Immature natural killer cell (primary cell): Measurements from ENCODE around the gene SCP2. TPM values are rescaled to one million over a fixed set of nuclear protein-coding genes. Genes with fewer than 3 reads are reported as not detected.

ENCODE experiments used
- DNase-seq, 3 donors: peaks; one replicate each; pipeline ENCODE4 v3.0.0; 2022; ENCODE audit warnings: mixed read lengths in 1 of 3
- H3K27ac Mint-ChIP-seq, 6 donors: one replicate each; pipeline ENCODE4 v1.8.0; 2020; ENCODE audit warnings: mixed read lengths in 6 of 6, mild to moderate bottlenecking in 5 of 6, inconsistent platforms in 4 of 6, moderate library complexity in 3 of 6
- H3K27me3 Mint-ChIP-seq, 3 donors: one replicate each; pipeline ENCODE4 v1.8.0; 2020 to 2021; ENCODE audit warnings: low read depth in 3 of 3, mild to moderate bottlenecking in 3 of 3, mixed read lengths in 3 of 3, moderate library complexity in 3 of 3, inconsistent platforms in 1 of 3
- H3K36me3 Mint-ChIP-seq, 3 donors: one replicate each; pipeline ENCODE4 v1.8.0; 2020; ENCODE audit warnings: mixed read lengths in 3 of 3, inconsistent platforms in 2 of 3, mild to moderate bottlenecking in 2 of 3
- H3K4me1 Mint-ChIP-seq, 2 donors: one replicate each; pipeline ENCODE4 v1.8.0; 2020; ENCODE audit warnings: inconsistent platforms in 2 of 2, mild to moderate bottlenecking in 2 of 2, mixed read lengths in 2 of 2, moderate library complexity in 1 of 2
- H3K4me3 Mint-ChIP-seq, 5 donors: one replicate each; pipeline ENCODE4 v1.8.0; 2020; ENCODE audit warnings: mild to moderate bottlenecking in 5 of 5, mixed read lengths in 5 of 5, inconsistent platforms in 3 of 5, moderate library complexity in 3 of 5
- H3K9me3 Mint-ChIP-seq, 6 donors: one replicate each; pipeline ENCODE4 v1.8.0; 2020; ENCODE audit warnings: mild to moderate bottlenecking in 6 of 6, mixed read lengths in 6 of 6, inconsistent platforms in 4 of 6, moderate library complexity in 3 of 6
- polyA plus RNA-seq, 3 donors: library from polyadenylated mRNA; unstranded; fragments of 300-500 nt; fragmentation: Illumina TruSeq; gene quantifications; one replicate each; pipeline ENCODE4 v1.2.3, GENCODE V29; 2021

The SCP2 gene
- polyA plus RNA-seq, 3 donors from 2014 or later: 257 to 343 (median 261) TPM

DNA sequence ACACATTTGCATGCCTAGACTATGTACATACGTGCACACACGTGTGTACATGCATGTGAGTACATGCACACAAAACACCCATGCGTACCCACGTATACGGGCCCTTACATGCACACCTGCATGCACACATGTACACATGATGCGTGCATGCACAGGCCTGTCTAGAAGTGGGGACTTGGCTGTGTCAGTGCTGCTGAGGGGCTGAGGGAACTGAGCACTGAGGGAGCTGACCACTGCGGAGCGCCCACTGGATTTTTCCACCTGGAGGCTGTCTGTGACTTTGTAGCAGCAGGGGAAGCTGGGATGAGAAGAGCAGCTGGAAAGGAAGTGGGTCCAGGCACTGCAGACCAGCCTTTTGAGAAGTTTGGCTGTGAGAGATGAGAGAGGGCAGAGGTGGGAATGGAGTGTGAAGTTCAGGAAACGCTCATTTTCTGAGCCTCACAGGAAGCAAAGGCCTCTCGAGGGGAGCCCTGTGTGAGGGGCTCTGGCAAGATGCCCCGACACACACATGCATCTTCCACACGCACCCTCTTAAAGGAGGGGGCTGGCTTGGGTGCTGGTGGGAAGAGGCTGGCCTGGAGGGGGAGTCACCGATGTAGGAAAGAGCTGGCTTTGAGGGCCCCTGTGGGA is 155.9 kb downstream of the SCP2 start:
- Mint-ChIP-seq H3K4me1 (peaks cover 22 to 29% of the 10 kb centered on the region in 2 donors), H3K4me3 (peak overlapping the region in 3 of 5 donors; percentile 7 to 47 (median 28)), H3K27me3 (peaks cover 3 to 8% (median 3%) of the 10 kb centered on the region in 3 donors)

DNA sequence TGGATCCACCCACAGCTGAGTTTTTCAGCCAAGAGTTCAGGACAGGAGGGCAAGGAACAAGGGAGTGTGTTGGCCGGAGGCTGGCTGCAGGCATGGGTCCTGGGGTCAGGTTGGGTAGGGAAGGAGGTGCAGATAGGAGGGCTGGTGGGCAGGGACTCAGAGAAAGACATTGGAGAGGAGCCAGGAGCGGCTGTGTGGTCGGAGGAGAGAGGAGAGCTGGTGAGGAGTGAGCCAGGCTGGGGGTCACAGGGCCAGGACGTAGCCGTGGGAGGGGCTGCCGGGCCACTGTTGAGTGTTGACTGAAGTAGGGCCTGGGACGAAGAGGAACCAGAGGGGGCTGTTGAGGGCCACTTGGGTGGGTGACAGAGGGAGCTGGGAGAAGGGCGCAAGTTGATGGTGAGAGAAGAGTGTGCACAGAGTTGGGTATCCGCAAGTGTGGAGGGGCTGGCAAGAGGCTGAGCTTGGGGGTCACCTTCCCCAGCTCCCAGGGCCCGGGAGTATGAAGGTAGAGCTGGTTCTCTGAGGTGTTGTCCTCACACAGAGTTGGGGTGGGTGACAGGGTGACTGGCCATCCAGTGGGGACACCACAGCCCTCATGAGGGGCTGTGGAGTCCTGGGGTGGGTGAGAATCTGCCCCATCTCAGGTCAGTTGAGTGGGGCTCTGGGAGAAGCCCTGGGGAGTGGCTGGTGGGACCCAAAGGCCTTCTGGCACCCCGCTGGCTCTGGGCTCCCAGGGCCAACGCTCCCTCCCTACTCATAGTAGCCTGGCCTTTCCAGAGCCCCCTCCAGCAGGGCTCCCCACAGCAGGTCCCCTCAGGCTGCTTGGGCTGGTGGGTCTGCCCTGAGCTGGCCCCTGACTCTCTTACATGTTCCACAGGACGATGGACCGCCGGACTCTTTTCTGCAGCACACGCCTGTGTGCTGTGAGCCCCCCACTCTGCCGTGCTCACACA is 156.8 kb downstream of the SCP2 start:
- H3K4me3 Mint-ChIP-seq: peak overlapping the region; percentile 28 to 76 (median 57)
- H3K27ac Mint-ChIP-seq: peak overlapping the region in 5 of 6 donors; percentile 52 to 90 (median 82)
- DNase-seq: no peak
- no peaks in the 10 kb centered on the region for H3K36me3 Mint-ChIP-seq
- peaks cover 22 to 33% of the 10 kb centered on the region in 2 donors for H3K4me1 Mint-ChIP-seq
- H3K9me3 Mint-ChIP-seq: no peaks in the 10 kb centered on the region
- peaks cover 3 to 8% (median 3%) of the 10 kb centered on the region in 3 donors for H3K27me3 Mint-ChIP-seq

More for the DNA sequence above, 155.9 kb downstream of the SCP2 start:
- no peaks in the 10 kb centered on the region for H3K9me3 Mint-ChIP-seq
- no peaks in the 10 kb centered on the region for H3K36me3 Mint-ChIP-seq
- peak overlapping the region in 4 of 6 donors; percentile 52 to 77 (median 61) for H3K27ac Mint-ChIP-seq
- DNase-seq: no peak

DNA sequence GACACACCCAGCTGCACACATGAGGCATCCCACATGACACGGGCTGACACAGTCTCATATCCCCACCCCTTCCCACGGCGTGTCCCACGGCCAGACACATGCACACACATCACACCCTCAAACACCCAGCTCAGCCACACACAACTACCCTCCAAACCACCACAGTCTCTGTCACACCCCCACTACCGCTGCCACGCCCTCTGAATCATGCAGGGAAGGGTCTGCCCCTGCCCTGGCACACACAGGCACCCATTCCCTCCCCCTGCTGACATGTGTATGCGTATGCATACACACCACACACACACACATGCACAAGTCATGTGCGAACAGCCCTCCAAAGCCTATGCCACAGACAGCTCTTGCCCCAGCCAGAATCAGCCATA is 157.5 kb downstream of the SCP2 start:
- Mint-ChIP-seq H3K4me1 (peaks cover 22 to 33% of the 10 kb centered on the region in 2 donors), H3K27ac (peak overlapping the region in 5 of 6 donors; percentile 2 to 90 (median 75)), H3K9me3 (no peaks in the 10 kb centered on the region), H3K27me3 (peaks cover 3 to 8% (median 3%) of the 10 kb centered on the region in 3 donors), H3K4me3 (peak overlapping the region; percentile 19 to 76 (median 57)), H3K36me3 (no peaks in the 10 kb centered on the region)
- peak; percentile 56 to 80 (median 61) for DNase-seq

DNA sequence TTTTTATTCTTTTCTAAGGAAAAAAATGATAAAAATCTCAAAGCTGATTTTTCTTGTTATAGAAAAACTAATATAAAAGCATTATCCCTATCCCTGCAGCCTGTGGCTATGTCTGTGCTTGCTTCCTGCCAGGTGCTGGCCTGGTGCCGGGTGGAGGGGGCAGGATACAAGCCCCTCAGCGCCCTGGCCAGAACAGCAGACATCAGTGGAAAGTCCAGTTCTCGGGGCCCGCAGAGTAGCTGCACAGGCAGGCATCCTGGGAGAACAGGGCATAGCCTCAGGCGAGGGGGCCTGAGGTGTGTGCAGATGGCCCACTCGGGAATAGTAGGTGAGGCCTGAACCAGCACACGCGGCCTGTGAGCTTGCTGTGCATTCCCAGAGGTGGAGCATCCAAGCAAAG is 158.3 kb downstream of the SCP2 start:
- Mint-ChIP-seq H3K9me3 (no peaks in the 10 kb centered on the region), H3K4me1 (peaks cover 22 to 33% of the 10 kb centered on the region in 2 donors), H3K27ac (peak overlapping the region in 1 of 6 donors; percentile 40), H3K36me3 (no peaks in the 10 kb centered on the region), H3K27me3 (peaks cover 3 to 8% (median 3%) of the 10 kb centered on the region in 3 donors), H3K4me3 (no peak overlapping the region)
- no peak for DNase-seq

DNA sequence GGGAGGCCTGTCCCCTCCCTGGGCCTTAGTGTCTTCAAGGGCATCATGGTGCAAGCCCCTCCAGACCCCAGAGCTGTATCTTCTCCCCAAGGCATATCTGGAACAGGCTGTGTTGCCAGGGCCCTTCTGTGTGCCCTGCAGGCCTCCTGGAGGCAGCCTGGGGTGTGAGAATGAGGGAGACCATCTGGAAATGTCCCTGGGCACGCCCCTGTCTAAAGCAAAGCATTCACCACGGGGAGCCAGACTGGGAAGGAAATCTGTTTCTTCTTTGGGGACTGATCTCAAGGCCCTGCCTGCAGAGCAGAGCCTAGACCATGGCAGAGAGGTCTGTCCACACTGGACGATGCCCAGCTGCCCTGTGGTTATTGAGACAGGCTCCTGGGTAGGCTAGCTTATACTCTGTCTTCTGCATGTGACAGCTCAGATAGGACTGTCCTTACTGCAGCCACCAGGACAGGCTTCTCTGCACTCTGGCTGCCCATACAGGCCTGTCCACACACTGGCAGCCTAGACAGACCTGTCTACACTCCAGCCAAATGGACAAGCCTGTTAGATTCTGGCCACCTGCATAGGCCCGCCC is 159.5 kb downstream of the SCP2 start:
- Mint-ChIP-seq H3K36me3 (no peaks in the 10 kb centered on the region), H3K27ac (peak overlapping the region in 2 of 6 donors; percentile 30 to 67), H3K27me3 (peaks cover 3 to 8% (median 3%) of the 10 kb centered on the region in 3 donors), H3K4me1 (peaks cover 22 to 36% of the 10 kb centered on the region in 2 donors), H3K4me3 (no peak overlapping the region), H3K9me3 (no peaks in the 10 kb centered on the region)
- no peak for DNase-seq

DNA sequence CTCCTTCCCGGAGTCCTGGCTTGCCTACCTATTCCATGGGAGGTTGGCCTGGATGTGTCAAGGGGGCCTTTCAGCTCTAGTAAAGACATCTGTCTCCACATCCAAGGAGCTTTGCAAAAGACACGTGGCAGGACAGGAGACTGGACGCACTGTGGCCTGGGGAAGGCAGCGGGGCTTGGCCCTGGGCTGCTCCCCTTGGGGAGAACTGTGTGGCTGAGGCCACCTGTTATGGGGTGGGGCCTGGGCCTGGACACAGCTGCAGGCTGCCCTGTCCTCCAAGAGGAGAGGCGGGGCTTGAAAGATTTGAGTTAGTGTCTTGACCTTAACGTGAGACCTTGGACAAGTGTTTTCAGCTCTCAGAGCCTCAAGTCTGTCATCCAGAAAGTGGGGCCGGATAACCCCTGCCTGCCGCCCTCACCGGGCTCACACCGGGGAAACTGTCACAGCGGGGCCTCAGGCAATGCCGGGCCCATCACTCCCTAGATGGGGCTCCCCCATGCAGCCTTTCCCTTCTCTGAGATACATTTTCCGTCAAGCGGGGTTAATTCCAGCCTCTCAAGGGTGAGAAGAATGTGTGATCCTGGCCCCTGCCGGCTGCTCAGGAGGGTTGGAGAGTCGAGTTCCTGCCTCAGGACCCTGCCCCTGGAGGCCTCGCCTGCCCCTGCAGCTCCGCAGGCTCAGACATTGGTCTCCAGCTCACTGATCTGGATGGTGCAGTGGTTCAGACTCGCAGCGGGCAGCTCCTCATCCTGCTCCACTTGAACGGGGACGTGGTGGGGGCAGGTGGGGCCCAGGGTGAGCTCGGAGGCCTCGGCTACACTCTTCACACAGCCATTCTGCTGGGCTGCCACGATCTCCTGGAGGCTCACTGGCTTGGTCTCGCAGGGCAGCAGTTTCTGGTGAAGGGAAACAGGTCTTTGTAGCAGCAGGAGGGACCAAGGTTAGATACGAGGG is 160.5 kb downstream of the SCP2 start:
- Mint-ChIP-seq H3K4me3 (peak overlapping the region in 2 of 5 donors; percentile 56 to 57), H3K4me1 (peaks cover 22 to 35% of the 10 kb centered on the region in 2 donors), H3K36me3 (no peaks in the 10 kb centered on the region), H3K27me3 (peaks cover 3 to 8% (median 3%) of the 10 kb centered on the region in 3 donors), H3K27ac (peak overlapping the region in 1 of 6 donors; percentile 18), H3K9me3 (no peaks in the 10 kb centered on the region)
- no peak for DNase-seq

DNA sequence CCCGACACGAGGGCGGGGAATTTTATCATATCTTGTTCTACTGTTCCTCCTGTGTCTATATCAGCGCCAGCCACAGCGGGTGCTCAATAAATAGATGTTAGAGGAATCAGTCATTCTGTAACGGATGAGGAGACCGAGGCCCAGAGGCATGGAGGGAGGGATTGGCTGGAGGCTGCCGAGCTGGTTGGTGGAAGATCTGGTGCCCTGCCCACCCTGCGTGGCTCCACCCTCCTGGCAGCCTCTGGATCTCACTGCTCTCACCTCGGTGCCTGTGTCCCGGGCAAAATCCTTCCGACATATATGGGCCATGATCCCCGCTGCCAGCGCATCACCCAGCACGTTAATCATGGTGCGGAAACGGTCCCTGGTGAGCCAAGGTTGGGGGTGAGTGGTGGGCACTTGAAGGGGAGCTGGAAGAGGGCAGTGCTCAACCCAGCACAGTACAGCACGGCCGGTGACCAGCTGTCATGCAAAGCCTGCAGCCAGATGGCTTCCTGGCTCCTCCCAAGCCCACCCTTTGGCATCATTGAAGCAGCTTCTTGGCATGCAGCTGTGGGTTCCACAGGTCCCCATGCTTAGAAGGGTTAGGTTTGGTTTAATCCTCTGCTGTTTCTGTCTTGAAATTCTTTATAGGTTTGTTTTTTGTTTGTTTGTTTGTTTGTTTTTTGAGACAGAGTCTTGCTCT is 161.7 kb downstream of the SCP2 start:
- no peak for DNase-seq
- Mint-ChIP-seq H3K27ac (peak overlapping the region in 4 of 6 donors; percentile 10 to 55 (median 29)), H3K36me3 (no peaks in the 10 kb centered on the region), H3K4me3 (peak overlapping the region in 3 of 5 donors; percentile 50 to 77 (median 57)), H3K9me3 (no peaks in the 10 kb centered on the region), H3K4me1 (peaks cover 10 to 23% of the 10 kb centered on the region in 2 donors), H3K27me3 (peaks cover 0 to 7% (median 3%) of the 10 kb centered on the region in 3 donors)

DNA sequence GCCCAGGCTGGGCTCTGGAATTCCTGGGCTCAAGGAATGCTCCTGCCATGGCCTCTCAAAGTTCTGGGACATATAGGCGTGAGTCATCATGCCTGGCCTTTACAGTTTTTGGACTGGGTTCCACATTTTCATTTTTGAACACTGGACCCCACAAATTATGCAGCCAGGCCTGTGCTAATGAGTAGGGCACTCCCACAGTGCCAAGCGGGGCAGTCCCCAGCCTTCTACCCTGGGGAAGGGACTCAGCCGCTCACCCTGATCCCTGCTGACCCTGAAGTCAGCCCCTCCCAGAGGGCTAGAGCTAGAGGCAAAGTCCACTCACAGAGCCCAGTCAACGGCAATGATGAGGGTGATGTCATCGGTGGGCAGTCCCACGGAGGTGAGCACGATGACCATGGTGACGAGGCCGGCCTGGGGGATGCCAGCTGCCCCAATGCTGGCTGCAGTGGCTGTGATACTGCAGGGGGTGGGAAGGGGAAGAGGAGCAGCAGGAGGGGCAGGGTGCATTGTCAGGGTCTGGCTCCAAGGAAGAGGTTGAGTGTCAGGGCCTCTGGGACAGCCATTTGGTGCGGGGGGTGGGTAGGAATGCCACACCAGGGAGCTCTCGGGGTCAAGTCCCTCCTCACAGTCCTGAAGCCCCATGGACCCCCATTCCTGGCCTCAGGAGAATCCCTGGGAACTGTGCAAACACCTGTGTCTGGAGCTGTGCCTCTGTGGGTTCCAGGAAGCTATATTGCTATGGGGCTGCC is 162.6 kb downstream of the SCP2 start:
- Mint-ChIP-seq H3K4me1 (peaks cover 5 to 15% of the 10 kb centered on the region in 2 donors), H3K4me3 (peak overlapping the region in 4 of 5 donors; percentile 45 to 77 (median 50)), H3K9me3 (no peaks in the 10 kb centered on the region), H3K27me3 (peaks cover 0 to 5% (median 3%) of the 10 kb centered on the region in 3 donors), H3K27ac (peak overlapping the region in 3 of 6 donors; percentile 10 to 60 (median 34)), H3K36me3 (no peaks in the 10 kb centered on the region)
- no peak for DNase-seq

DNA sequence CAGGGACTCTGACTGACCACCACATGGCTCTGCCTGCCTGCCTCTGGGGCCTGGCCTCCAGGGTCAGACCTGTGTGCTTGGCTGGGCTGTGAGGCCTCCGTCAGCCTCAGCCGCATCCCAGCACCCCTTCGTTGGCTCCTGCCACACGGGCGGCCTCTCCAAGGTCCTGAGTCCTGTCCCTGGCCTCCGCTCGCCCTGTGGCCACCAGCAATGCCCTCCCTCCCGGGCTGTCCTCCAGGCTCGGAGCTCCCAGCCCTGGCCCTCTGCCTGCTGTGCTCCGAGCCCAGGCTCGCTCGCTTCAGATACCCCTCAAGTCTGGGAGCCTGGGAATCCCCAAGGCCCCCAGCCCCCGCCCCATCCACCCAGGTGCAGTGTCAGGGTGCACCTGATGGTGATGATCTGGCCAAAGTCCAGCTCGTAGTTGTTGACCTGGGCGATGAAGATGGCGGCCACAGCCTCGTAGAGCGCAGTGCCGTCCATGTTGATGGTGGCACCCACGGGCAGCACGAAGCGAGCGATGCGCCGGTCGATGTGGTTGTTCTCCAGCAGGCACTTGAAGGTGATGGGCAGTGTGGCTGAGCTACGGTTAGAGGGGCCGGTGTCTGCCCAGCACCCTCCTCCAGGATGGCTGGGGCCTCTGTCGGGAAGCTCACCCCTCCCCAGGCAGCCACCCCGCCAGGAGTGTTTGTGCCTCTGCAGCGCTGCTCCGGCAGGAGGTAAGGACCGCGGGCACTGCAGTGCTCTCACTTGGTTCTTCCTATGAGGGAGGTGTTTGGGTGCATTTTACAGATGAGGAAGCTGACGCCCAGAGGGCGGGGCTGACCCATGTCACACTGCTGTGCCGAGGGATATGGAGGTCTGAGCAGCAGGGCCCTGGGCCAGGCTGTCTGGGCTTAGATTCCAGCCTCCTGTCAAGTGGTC is 163.4 kb downstream of the SCP2 start:
- Mint-ChIP-seq H3K27me3 (peaks cover 0 to 4% (median 0%) of the 10 kb centered on the region in 3 donors), H3K27ac (peak overlapping the region; percentile 57 to 89 (median 85)), H3K9me3 (no peaks in the 10 kb centered on the region), H3K4me3 (peak overlapping the region; percentile 53 to 77 (median 67)), H3K4me1 (peaks cover 0 to 9% of the 10 kb centered on the region in 2 donors), H3K36me3 (no peaks in the 10 kb centered on the region)
- peak; percentile 35 to 66 (median 42) for DNase-seq

DNA sequence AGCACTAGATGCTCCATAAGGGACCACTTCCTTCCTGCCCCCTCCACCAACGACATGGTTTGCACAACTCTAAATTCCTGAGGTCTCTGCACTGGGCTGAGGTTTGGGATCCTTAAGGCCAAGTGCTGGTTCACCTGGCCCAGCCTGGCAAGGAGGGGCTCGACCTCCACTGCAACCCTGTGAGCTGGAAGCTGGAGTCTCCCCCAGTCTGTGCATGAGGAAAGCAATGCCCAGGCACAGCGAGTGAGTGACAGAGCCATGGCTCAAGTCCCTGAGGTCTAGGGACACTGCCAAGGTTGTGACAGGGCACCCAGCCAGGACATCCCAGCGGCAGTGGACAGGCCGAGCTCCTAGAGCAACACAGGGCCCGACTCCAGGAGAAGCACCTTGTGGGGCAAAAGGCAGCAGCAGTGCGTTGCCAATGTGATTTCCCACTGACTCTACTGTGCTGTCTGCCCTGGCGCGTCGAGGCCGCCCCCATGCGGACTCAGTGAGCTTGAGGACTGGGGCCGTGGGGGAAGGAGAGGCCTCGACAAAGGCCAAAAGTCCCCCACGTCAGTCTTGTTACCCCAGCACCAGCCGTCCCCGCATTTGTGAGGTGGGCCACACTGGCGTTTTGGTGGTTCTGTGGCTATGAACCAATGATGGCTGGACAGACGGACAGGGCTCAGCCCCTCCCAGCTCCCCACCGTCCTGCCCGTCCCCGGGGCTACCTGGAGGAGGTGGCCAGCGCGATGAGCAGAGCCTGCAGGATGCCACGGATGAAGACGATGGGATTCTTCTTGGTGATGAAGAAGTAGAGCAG is 165.0 kb downstream of the SCP2 start:
- Mint-ChIP-seq H3K4me3 (no peak overlapping the region), H3K27ac (peak overlapping the region in 4 of 6 donors; percentile 28 to 89 (median 70)), H3K4me1 (peaks cover 0 to 8% of the 10 kb centered on the region in 2 donors), H3K36me3 (no peaks in the 10 kb centered on the region), H3K9me3 (no peaks in the 10 kb centered on the region), H3K27me3 (peaks cover 0 to 2% (median 0%) of the 10 kb centered on the region in 3 donors)
- no peak for DNase-seq
